DLD1 (cell line): ENCODE measurements around the gene EVC.
"Not testable (repeated sequence)": the region's sequence is repeated elsewhere in the genome, so short reads cannot be mapped to it uniquely, and the experiment has no call there.

Source experiments
- in situ Hi-C: cut with HindIII; loops from 2 replicates; pipeline ENCODE4 v1.10.0; 2017; ENCODE audit warnings: low sequenced_read_pairs

EVC gene

GRCh38 chr4:5836943-5837342, 125.9 kb downstream of the EVC start:
- in situ Hi-C loops = no loop called here

DNA sequence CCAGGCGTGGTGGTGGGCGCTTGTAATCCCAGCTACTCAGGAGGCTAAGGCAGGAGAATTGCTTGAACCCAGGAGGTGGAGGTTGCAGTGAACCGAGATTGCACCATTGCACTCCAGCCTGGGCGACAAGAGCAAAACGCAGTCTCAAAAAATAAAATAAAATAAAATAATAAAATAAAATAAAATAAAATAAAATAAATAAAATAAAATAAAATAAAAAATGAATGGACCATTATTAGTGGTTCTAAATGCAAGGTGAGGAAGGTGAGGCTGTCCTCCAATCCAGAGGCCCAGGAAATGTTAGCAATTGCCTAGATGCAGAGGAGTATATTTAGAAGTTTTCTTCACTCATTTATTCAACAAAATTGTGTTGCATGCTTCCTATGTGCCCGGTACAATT, 126.5 kb downstream of the EVC start:
- in situ Hi-C loops = not testable (repeated sequence)

- in situ Hi-C loops = no loop called here
Observed at GRCh38 chr4:5839332-5839731, 128.3 kb downstream of the EVC start.

- in situ Hi-C loops = no loop called here
Observed at GRCh38 chr4:5839751-5840674, 129.0 kb downstream of the EVC start.

DNA sequence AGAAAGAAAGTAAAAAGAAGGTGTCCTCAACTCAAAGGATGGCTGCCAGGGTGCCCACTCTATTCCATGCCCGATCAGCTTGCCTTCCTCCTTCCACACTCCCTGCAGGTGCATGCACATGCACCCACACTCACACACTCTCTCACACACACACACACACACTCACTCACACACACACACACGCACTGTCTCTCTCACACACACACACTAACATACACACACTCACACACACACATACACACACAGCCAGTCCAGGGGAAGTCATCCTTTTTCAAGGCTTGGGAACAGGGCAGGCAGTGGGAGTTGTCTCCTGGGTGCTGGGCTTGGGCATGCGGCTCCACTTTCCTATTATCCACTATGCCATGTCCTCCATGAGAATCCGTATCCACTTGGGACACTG, 131.5 kb downstream of the EVC start:
- in situ Hi-C loops = no loop called here

DNA sequence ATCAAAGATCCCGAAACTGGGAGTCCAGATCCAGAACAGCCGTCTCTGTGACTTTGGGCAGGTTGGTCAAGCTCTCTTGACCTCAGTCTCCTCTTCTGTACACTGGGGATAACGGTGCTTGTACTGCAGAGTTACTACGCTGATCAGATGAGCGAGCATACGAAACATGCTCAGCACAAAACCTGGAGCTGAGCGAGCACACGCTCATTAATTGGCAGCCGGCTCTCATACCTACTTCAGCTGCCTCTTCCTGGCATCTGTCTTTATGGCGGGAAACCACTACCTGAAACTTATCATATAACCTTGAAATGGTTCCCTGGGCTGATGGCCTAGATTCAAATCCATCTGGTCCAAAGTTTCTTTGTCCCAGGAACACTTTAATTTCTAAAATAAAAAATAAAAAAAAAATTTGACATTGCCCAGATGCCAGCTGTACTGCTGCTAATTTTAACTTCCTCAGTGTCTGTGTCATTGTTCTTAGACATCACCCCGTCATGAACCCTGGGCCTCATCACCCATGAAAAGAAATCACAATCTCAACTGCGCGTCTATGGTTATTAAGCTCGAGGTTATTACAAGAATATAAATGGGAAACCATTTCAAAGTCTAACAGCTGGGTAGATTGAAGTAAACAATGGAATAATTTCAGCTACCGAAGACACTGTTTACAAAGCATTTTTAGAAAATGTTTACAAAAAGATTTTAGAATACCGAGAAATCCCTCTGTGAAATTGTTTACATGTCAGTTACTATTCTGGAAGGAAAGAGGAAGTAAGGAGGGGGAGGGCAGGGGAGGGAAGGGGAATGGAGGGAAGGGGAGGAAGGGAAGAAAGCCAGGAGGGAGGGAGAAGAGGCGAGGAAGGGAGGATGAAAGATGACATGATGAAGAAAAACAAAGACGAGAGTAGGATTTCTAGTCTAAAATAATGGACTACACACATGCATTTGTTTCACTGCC, 132.9 kb downstream of the EVC start:
- in situ Hi-C loops = no loop called here

DNA sequence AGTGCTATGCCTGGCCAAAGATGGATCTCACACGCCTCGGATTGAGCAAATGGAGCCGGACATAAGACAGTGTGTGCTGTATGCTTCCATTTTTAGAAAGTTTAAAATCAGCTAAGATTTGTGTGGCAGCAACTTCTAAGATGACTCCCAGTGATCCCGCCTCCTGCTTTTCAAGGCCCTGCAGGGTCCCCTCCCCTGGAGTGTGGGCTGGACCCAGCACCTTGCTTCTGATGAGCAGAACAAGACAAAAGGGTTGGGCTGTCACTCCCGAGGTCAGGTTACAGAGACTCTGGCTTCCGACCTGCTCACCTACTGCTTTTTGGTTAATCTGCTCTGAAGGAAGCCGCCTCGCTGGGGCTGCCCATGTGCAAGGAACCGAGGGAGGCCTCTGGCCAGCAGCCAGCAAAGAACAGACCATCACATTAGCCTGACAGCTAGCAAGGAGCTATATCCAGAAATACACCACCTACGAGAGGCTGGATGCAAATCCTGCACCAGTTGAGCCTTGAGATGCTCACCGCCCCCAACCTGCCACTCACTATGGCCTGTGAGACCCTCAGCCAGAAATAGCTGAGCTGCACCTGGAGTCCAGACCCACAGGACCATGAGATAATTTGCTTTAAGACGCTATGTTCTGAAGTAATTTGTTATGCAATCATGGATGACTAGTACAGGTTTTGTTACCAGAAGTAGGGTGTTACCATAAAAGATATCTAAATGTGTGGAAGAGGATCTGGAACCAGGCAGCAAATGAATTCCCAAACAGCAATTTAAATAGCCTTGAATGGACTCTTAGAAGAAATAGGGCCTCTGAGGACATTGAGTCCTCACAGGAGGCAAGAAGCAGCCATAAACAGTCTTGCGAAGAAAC, 134.3 kb downstream of the EVC start:
- in situ Hi-C loops = no loop called here

DNA sequence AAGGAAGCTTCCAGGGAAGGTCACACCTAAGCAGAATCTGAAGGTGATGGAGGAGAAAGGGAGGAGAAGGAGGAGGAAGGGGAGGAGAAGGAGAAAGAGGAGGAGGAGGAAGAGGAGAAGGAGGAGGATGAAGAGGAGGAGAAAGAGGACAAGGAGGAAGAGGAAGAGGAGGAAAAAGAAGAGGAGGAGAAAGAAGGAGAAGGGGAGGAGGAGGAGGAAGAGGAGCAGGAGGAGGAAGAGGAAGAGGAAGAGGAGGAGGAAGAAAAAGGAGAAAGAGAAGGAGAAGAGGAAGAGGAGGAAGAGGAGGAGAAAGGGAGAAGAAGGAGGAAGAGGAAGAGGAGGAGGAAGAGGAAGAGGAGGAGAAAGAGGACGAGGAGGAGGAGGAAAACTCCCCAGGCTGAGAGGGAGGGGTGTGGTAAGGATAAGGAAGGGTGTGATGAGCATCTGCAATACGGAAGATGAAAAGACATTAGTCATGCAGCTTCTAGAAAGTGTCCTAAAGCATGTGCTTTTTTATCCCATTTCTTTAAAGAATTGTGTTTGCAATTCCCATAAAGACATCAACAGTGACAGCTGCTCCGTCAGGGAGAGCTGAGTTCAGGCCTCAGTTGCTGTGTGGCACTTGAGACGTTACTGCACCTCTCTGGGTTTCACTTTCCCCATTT, 140.8 kb downstream of the EVC start:
- in situ Hi-C loops = no loop called here

GRCh38 chr4:5852523-5853202, 141.7 kb downstream of the EVC start:
- in situ Hi-C loops = no loop called here

- in situ Hi-C loops = no loop called here
Observed at GRCh38 chr4:5854929-5855328, 143.9 kb downstream of the EVC start.

DNA sequence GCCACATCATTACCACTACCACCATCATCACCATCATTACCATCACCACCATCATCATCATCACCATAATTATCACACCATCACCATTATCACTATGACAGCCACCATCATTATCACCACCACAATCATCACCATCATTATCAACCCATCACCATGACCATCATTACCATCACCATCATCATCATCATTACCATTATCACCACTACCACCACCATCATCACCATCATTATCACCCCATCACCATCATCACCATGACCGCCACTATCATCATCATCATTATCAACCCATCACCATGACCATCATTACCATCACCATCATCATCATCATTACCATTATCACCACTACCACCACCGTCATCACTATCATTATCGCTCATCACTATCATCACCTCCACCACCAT, 145.4 kb downstream of the EVC start:
- in situ Hi-C loops = not testable (repeated sequence)

DNA sequence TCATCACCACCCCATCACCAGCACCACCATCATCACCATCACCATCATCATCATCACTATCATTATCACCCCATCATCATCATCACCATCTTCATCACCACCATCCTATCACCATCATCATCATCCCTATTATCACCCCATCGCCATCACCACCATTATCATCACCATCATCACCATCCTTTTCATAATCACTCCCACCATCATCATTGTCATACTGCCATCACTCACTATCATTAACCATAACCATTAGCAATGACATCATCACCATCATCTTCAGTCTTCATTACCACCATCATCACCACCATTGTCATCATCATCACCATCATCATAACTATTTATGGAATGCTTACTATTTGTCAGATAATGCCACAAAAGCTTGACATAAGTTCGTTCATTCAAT, 146.2 kb downstream of the EVC start:
- in situ Hi-C loops = no loop called here

DNA sequence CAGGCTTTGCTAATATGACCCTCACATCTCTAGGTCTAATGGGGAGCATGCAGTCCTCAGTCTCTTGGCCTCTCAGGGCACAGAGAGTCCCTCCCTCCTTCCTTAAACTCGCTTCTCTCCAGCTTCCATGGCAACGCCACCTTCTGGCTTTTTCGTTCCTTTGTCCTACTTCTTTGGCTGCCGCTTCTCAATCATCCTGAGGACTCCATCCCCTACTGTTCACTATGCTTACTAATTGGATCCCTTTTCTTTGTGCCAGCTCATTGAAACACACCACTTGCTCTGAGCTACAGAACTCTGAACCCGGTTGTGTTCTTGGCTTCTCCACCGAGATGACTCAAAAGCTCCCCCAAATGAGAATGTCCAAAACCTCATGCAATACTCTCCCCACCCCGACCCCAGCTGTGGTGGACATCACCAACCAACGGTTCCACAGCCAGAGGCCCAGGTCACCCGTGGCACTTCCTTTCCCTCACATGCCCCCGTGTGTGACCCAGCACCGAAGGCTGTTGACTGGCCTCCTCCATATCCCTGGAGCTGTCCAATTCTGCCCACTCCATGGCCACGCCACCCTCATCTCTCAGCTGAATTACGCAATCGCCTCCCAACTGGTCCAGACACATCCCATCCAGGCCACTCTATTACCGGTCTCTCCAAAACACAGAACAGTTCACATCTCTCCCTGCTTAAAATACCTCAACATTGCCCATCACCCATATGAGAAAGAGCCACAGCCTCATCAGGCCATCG, 147.2 kb downstream of the EVC start:
- in situ Hi-C loops = no loop called here

- in situ Hi-C loops = no loop called here
Observed at GRCh38 chr4:5863461-5864113, 152.6 kb downstream of the EVC start.
